OCI-LY1 (cell line): ENCODE results near the gene ASPM.

Experiments used
- H2AFZ ChIP-seq: fragments of 200-600 bp; sonication (generic), shearing (Covaris generic); 2 replicates; pipeline ENCODE4 v1.6.0; 2014; ENCODE audit warnings: antibody characterized with exemption, mild to moderate bottlenecking, low read length
- H3F3A ChIP-seq: fragments of 200-600 bp; sonication (generic), shearing (Covaris generic); 2 replicates; pipeline ENCODE4 v1.6.0; 2014; ENCODE audit warnings: mild to moderate bottlenecking, antibody characterized with exemption, low read length, moderate library complexity; ENCODE audit not compliant: insufficient read depth
- H3K27ac ChIP-seq: fragments of 200-600 bp; sonication (generic); 2 replicates; pipeline ENCODE4 v1.5.1; 2014; ENCODE audit warnings: low read length, mixed run types, mild to moderate bottlenecking, low read depth; ENCODE audit not compliant: poor library complexity, severe bottlenecking
- H3K27me3 ChIP-seq: fragments of 200-600 bp; sonication (generic); 2 replicates; pipeline ENCODE4 v1.6.0; 2014; ENCODE audit warnings: antibody characterized with exemption, mild to moderate bottlenecking, low read length, moderate library complexity; ENCODE audit not compliant: insufficient read depth
- H3K36me3 ChIP-seq: fragments of 200-600 bp; sonication (generic); 2 replicates; pipeline ENCODE4 v1.6.1; 2014; ENCODE audit warnings: mild to moderate bottlenecking, antibody characterized with exemption, low read length, moderate library complexity, mixed read lengths; ENCODE audit not compliant: insufficient read depth
- H3K4me1 ChIP-seq: fragments of 200-600 bp; sonication (generic); 2 replicates; pipeline ENCODE4 v1.5.1; 2014; ENCODE audit warnings: mild to moderate bottlenecking, low read length, moderate library complexity; ENCODE audit not compliant: insufficient read depth, severe bottlenecking
- H3K4me2 ChIP-seq: fragments of 200-600 bp; sonication (generic), shearing (Covaris generic); 2 replicates; pipeline ENCODE4 v1.6.1; 2014; ENCODE audit warnings: low read length
- H3K4me3 ChIP-seq: fragments of 200-600 bp; sonication (generic); 2 replicates; pipeline ENCODE4 v1.5.1; 2014; ENCODE audit warnings: low read length, low read depth, mild to moderate bottlenecking, mixed read lengths; ENCODE audit not compliant: poor library complexity, severe bottlenecking
- H3K79me2 ChIP-seq: fragments of 200-600 bp; shearing (Covaris generic); 2 replicates; pipeline ENCODE4 v1.6.1; 2016; ENCODE audit warnings: mixed run types, low read length, mixed read lengths; ENCODE audit not compliant: insufficient read depth
- H3K9ac ChIP-seq: fragments of 200-600 bp; sonication (generic), shearing (Covaris generic); 2 replicates; pipeline ENCODE4 v1.6.1; 2014; ENCODE audit warnings: mild to moderate bottlenecking, low read length, mixed read lengths
- H3K9me2 ChIP-seq: fragments of 200-600 bp; sonication (generic), shearing (Covaris generic); 2 replicates; pipeline ENCODE4 v1.6.1; 2014; ENCODE audit warnings: low read depth, mild to moderate bottlenecking, low read length, mixed read lengths
- H3K9me3 ChIP-seq: fragments of 200-600 bp; shearing (Covaris generic); 2 replicates; pipeline ENCODE4 v1.6.1; 2014; ENCODE audit warnings: low read length, mixed read lengths
- H4K20me1 ChIP-seq: fragments of 200-600 bp; sonication (generic), shearing (Covaris generic); 2 replicates; pipeline ENCODE4 v1.6.0; 2016; ENCODE audit warnings: mild to moderate bottlenecking, low read length; ENCODE audit not compliant: insufficient read depth
- CTCF ChIP-seq: fragments of 200-600 bp; sonication (generic), shearing (Covaris generic); IDR thresholded peaks from 2 replicates; pipeline ENCODE4 v1.5.1; 2017; ENCODE audit warnings: mild to moderate bottlenecking, antibody characterized with exemption, low read length, moderate library complexity, mixed read lengths
- EZH2 ChIP-seq: fragments of 200-600 bp; sonication (generic), shearing (Covaris generic); IDR thresholded peaks from 2 replicates; pipeline ENCODE4 v1.8.0; 2017; ENCODE audit warnings: borderline replicate concordance, mixed run types, mild to moderate bottlenecking, antibody characterized with exemption, low read length, moderate library complexity, mixed read lengths

ASPM gene

GRCh38 chr1:197139169-197139568, 7.3 kb downstream of the ASPM start:
- Histone ChIP-seq H3K4me2 (no peak overlapping the region), H3K4me3 (no peak overlapping the region), H3K79me2 (peaks cover 27% of the 10 kb centered on the region), H3K4me1 (peaks cover 37% of the 10 kb centered on the region), H3K27ac (no peak overlapping the region), H3F3A (no peaks in the 10 kb centered on the region), H3K9me3 (no peaks in the 10 kb centered on the region), H3K9ac (no peak overlapping the region), H4K20me1 (no peaks in the 10 kb centered on the region), H3K27me3 (no peaks in the 10 kb centered on the region), H2AFZ (no peak overlapping the region), H3K36me3 (peaks cover 66% of the 10 kb centered on the region), H3K9me2 (no peaks in the 10 kb centered on the region)
- TF ChIP-seq CTCF (no peak), EZH2 (no peak)

GRCh38 chr1:197137322-197137721, 9.1 kb downstream of the ASPM start:
- Histone ChIP-seq H3K4me3 (no peak overlapping the region), H3K9ac (no peak overlapping the region), H4K20me1 (no peaks in the 10 kb centered on the region)

GRCh38 chr1:197130677-197131304, 15.7 kb downstream of the ASPM start:
- no peaks in the 10 kb centered on the region for H3K27me3 ChIP-seq
- no peak overlapping the region for H3K4me2 ChIP-seq
- no peaks in the 10 kb centered on the region for H3K79me2 ChIP-seq
- H3K9ac ChIP-seq = no peak overlapping the region
- no peaks in the 10 kb centered on the region for H3K9me2 ChIP-seq
- no peaks in the 10 kb centered on the region for H3F3A ChIP-seq
- H2AFZ ChIP-seq = no peak overlapping the region
- H4K20me1 ChIP-seq = no peaks in the 10 kb centered on the region
- H3K4me1 ChIP-seq = no peaks in the 10 kb centered on the region
- TF ChIP-seq CTCF (no peak), EZH2 (no peak)
- no peak overlapping the region for H3K4me3 ChIP-seq
- H3K36me3 ChIP-seq = peaks cover 76% of the 10 kb centered on the region
- H3K27ac ChIP-seq = no peak overlapping the region
- no peaks in the 10 kb centered on the region for H3K9me3 ChIP-seq

More at GRCh38 chr1:197137322-197137721, 9.1 kb downstream of the ASPM start:
- Histone ChIP-seq H3K36me3 (peaks cover 63% of the 10 kb centered on the region), H3K4me2 (no peak overlapping the region), H3K79me2 (peaks cover 19% of the 10 kb centered on the region; the same call in 1 of the 2 replicates), H3K9me2 (no peaks in the 10 kb centered on the region), H3F3A (no peaks in the 10 kb centered on the region), H3K27me3 (no peaks in the 10 kb centered on the region), H3K27ac (no peak overlapping the region), H3K9me3 (no peaks in the 10 kb centered on the region), H3K4me1 (peaks cover 19% of the 10 kb centered on the region), H2AFZ (no peak overlapping the region)
- no peak for TF ChIP-seq EZH2
- TF ChIP-seq CTCF = no peak
